ENCODE data around the gene PELI1. TPM values are rescaled to one million over a fixed set of nuclear protein-coding genes. Genes with fewer than 3 reads are reported as not detected.

PELI1 gene
- total and polyA plus RNA-seq, 2 experiments from 2014 or later, result 30.5 to 62.9 TPM

DNA sequence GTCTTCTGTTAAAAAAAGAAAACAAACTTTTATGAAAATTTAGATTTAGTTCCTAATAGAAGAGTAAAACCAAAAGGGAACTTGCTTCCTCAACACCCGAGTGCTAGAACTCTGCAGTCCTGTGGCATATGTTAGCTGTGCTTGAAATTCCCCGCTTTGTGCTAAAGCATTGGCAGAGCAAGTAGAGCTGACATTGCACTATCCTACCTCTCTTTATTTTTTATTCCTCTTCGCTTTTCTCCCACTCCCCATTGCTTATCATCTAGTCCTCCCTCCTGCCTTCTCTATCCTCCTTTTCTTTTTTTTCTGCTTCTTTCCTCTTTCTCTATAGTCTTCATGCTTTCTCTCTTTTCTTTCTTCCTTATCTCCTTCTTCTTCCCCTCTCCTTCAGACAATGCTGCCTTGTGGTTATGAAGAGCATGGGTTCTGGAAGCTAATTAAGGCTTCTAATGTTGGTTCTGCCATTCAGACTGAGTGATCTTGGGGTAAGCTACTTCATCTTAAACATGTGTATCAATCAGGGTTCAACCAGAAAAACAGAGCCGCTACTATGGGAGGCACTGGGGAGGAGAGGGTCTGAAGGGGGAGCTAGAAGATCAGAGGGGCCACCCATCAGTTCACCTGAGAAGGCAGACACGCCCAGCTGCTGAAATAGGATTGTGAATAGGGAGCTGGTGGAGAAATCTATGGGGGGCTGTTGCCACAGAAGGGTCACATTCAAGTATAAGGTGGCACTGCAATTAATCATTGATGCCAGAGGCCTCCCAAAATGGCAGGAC lies 31.4 kb upstream of the PELI1 start:
- Histone ChIP-seq H3K36me3 (replicated peaks; ENCODE audit: insufficient read depth, low read depth) (no peaks in the 10 kb centered on the region), H3K4me3 (no peak overlapping the region), H3K27me3 (no peaks in the 10 kb centered on the region), H3K79me2 (no peaks in the 10 kb centered on the region), H3K27ac (no peak overlapping the region), H3K4me2 (no peak overlapping the region), H3K4me1 (ENCODE audit: insufficient read depth) (peaks cover 10% of the 10 kb centered on the region), H3K9me2 (replicated peaks; ENCODE audit: insufficient read depth) (no peaks in the 10 kb centered on the region), H3K9me3 (ENCODE audit: low read depth) (no peaks in the 10 kb centered on the region), H4K20me1 (ENCODE audit: insufficient read depth, poor library complexity, severe bottlenecking) (no peaks in the 10 kb centered on the region), H2AFZ (no peak overlapping the region)
- WGBS (ENCODE audit: low lambda C conversion rate, missing lambda C conversion rate), result 98% methylated on average over 5 of the region's 5 CpGs
- no peak for TF ChIP-seq EZH2 (IDR thresholded peaks at IDR 0.05; ENCODE audit: borderline replicate concordance)
- no peak for TF ChIP-seq EZH2phosphoT487 (IDR thresholded peaks at IDR 0.05; ENCODE audit: low read depth, severe bottlenecking, unreplicated experiment)
- TF ChIP-seq CTCF (IDR thresholded peaks at IDR 0.05; ENCODE audit: poor library complexity), result no peak
- no peak for DNase-seq (ENCODE audit: low spot score)

GRCh38 chr2:64173156-64174135 lies 29.2 kb upstream of the PELI1 start:
- no peak overlapping the region for H3K4me2 ChIP-seq
- WGBS (ENCODE audit: low lambda C conversion rate, missing lambda C conversion rate), result 57% methylated on average over 5 of the region's 5 CpGs

DNA sequence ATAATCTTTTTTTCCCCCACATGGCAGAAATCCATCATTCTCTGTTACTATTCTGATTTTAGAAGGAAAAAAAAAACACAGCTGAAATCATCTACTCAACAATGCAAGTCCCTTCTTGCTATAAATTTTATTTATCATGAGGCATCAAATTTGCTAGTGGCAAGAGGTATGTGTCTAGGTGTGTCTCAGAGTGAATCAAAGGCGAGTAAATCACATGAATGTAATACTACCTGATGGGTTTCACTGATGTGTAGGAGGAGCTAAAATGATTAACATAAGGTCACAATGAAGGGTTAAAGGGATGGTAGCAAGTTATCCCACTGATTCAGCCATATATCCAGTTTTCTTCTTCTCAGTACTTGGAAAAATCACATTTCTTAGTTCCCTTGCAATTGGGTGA lies 24.5 kb upstream of the PELI1 start:
- no peak for DNase-seq (ENCODE audit: low spot score)
- no peak overlapping the region for H3K27ac ChIP-seq
- no peaks in the 10 kb centered on the region for H3K4me1 ChIP-seq (ENCODE audit: insufficient read depth)
- H3K9me2 ChIP-seq (replicated peaks; ENCODE audit: insufficient read depth), result no peaks in the 10 kb centered on the region
- WGBS (ENCODE audit: low lambda C conversion rate, missing lambda C conversion rate), result 100% methylated on average over 1 of the region's 1 CpG
- no peaks in the 10 kb centered on the region for H3K79me2 ChIP-seq
- H3K36me3 ChIP-seq (replicated peaks; ENCODE audit: insufficient read depth, low read depth), result no peaks in the 10 kb centered on the region
- H3K4me3 ChIP-seq, result no peak overlapping the region
- no peaks in the 10 kb centered on the region for H3K9me3 ChIP-seq (ENCODE audit: low read depth)
- H3K4me2 ChIP-seq, result no peak overlapping the region
- no peaks in the 10 kb centered on the region for H4K20me1 ChIP-seq (ENCODE audit: insufficient read depth, poor library complexity, severe bottlenecking)
- no peaks in the 10 kb centered on the region for H3K27me3 ChIP-seq
- TF ChIP-seq EZH2 (IDR thresholded peaks at IDR 0.05; ENCODE audit: borderline replicate concordance) (no peak), CTCF (IDR thresholded peaks at IDR 0.05; ENCODE audit: poor library complexity) (no peak), EZH2phosphoT487 (IDR thresholded peaks at IDR 0.05; ENCODE audit: low read depth, severe bottlenecking, unreplicated experiment) (no peak)
- no peak overlapping the region for H2AFZ ChIP-seq

More at GRCh38 chr2:64173156-64174135, 29.2 kb upstream of the PELI1 start:
- Histone ChIP-seq H4K20me1 (ENCODE audit: insufficient read depth, poor library complexity, severe bottlenecking) (no peaks in the 10 kb centered on the region), H3K9me3 (ENCODE audit: low read depth) (no peaks in the 10 kb centered on the region), H3K4me3 (no peak overlapping the region), H3K36me3 (replicated peaks; ENCODE audit: insufficient read depth, low read depth) (no peaks in the 10 kb centered on the region), H3K9me2 (replicated peaks; ENCODE audit: insufficient read depth) (no peaks in the 10 kb centered on the region), H3K27me3 (no peaks in the 10 kb centered on the region), H2AFZ (no peak overlapping the region), H3K27ac (no peak overlapping the region), H3K79me2 (no peaks in the 10 kb centered on the region), H3K4me1 (ENCODE audit: insufficient read depth) (peaks cover 10% of the 10 kb centered on the region)
- no peak for DNase-seq (ENCODE audit: low spot score)
- no peak for TF ChIP-seq CTCF (IDR thresholded peaks at IDR 0.05; ENCODE audit: poor library complexity)

Measured in hepatocyte (in vitro differentiated cells).